A549 (cell line): ENCODE results near the gene C19orf67.

Experiments
- BHLHE40 ChIP-seq: IDR thresholded peaks from 2 replicates; pipeline ENCODE4 v1.6.1; 2012; ENCODE audit warnings: low read depth, low read length, inconsistent platforms
- CEBPB ChIP-seq, 2 experiments: fragments of >200 bp in 1 of 2; sonication (Bioruptor Twin) in 1 of 2; formaldehyde crosslinking in 1 of 2; IDR thresholded peaks; 2 replicates each; pipeline ENCODE4 v1.6.1; 2012 to 2016
- CHD4 ChIP-seq: fragments of 200-600 bp; sonication (generic); IDR thresholded peaks from 2 replicates; pipeline ENCODE4 v1.6.1; 2016; ENCODE audit warnings: antibody characterized with exemption, mild to moderate bottlenecking, borderline replicate concordance
- JUNB ChIP-seq: fragments of >200 bp; sonication (Bioruptor Twin); formaldehyde crosslinking; IDR thresholded peaks from 2 replicates; pipeline ENCODE4 v1.6.1; 2016
- MAX ChIP-seq: IDR thresholded peaks from 2 replicates; pipeline ENCODE4 v1.6.1; 2012
- MYC ChIP-seq: IDR thresholded peaks from 2 replicates; pipeline ENCODE4 v1.6.1; 2012; ENCODE audit warnings: mild to moderate bottlenecking, inconsistent platforms, low read length, improper control_type of control experiment, borderline replicate concordance
- POLR2A ChIP-seq: IDR thresholded peaks from 2 replicates; pipeline ENCODE4 v1.6.1; 2012; ENCODE audit warnings: mild to moderate bottlenecking, low read length
- POLR2AphosphoS2 ChIP-seq: conservative IDR thresholded peaks from 2 replicates; pipeline ENCODE4 v1.6.1; 2012; ENCODE audit warnings: low read length, improper control_type of control experiment, inconsistent platforms
- RAD21 ChIP-seq, 2 experiments: fragments of >200 bp in 1 of 2; sonication (Bioruptor Twin) in 1 of 2; formaldehyde crosslinking in 1 of 2; IDR thresholded peaks in 1 of 2; conservative IDR thresholded peaks in 1 of 2; 2 replicates in 1 of 2; 3 replicates in 1 of 2; pipeline ENCODE4 v1.6.1; 2012 to 2018; ENCODE audit warnings: inconsistent platforms in 1 of 2
- RNF2 ChIP-seq: fragments of 200-600 bp; sonication (generic); IDR thresholded peaks from 2 replicates; pipeline ENCODE4 v1.6.1; 2016; ENCODE audit warnings: low read depth, mild to moderate bottlenecking, antibody characterized with exemption, moderate library complexity, borderline replicate concordance
- TF ChIP-seq, protein P1 (sequence below): fragments of 200-600 bp; sonication (generic); IDR thresholded peaks from 2 replicates; pipeline ENCODE4 v1.6.1; 2016; ENCODE audit warnings: antibody characterized with exemption, mild to moderate bottlenecking, moderate library complexity
- TF ChIP-seq, protein P2 (sequence below): fragments of >200 bp; sonication (Bioruptor Twin); formaldehyde crosslinking; IDR thresholded peaks from 3 replicates; pipeline ENCODE4 v1.5.1; 2016
- TF ChIP-seq, protein P3 (sequence below): fragments of >200 bp; sonication (Bioruptor Twin); formaldehyde crosslinking; IDR thresholded peaks from 3 replicates; pipeline ENCODE4 v1.6.1; 2016
- TF ChIP-seq, protein P4 (sequence below): fragments of 450-650 bp; IDR thresholded peaks from 2 replicates; pipeline ENCODE4 v1.6.1; 2014; ENCODE audit warnings: antibody characterized with exemption

- TF ChIP-seq JUNB, result no peak
- TF ChIP-seq, protein P1, sequence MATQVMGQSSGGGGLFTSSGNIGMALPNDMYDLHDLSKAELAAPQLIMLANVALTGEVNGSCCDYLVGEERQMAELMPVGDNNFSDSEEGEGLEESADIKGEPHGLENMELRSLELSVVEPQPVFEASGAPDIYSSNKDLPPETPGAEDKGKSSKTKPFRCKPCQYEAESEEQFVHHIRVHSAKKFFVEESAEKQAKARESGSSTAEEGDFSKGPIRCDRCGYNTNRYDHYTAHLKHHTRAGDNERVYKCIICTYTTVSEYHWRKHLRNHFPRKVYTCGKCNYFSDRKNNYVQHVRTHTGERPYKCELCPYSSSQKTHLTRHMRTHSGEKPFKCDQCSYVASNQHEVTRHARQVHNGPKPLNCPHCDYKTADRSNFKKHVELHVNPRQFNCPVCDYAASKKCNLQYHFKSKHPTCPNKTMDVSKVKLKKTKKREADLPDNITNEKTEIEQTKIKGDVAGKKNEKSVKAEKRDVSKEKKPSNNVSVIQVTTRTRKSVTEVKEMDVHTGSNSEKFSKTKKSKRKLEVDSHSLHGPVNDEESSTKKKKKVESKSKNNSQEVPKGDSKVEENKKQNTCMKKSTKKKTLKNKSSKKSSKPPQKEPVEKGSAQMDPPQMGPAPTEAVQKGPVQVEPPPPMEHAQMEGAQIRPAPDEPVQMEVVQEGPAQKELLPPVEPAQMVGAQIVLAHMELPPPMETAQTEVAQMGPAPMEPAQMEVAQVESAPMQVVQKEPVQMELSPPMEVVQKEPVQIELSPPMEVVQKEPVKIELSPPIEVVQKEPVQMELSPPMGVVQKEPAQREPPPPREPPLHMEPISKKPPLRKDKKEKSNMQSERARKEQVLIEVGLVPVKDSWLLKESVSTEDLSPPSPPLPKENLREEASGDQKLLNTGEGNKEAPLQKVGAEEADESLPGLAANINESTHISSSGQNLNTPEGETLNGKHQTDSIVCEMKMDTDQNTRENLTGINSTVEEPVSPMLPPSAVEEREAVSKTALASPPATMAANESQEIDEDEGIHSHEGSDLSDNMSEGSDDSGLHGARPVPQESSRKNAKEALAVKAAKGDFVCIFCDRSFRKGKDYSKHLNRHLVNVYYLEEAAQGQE, result no peak
- peak; percentile 30 to 80; a peak in 3 of 4 replicates for TF ChIP-seq CEBPB (IDR thresholded peaks at IDR 0.05)
- TF ChIP-seq, protein P2, sequence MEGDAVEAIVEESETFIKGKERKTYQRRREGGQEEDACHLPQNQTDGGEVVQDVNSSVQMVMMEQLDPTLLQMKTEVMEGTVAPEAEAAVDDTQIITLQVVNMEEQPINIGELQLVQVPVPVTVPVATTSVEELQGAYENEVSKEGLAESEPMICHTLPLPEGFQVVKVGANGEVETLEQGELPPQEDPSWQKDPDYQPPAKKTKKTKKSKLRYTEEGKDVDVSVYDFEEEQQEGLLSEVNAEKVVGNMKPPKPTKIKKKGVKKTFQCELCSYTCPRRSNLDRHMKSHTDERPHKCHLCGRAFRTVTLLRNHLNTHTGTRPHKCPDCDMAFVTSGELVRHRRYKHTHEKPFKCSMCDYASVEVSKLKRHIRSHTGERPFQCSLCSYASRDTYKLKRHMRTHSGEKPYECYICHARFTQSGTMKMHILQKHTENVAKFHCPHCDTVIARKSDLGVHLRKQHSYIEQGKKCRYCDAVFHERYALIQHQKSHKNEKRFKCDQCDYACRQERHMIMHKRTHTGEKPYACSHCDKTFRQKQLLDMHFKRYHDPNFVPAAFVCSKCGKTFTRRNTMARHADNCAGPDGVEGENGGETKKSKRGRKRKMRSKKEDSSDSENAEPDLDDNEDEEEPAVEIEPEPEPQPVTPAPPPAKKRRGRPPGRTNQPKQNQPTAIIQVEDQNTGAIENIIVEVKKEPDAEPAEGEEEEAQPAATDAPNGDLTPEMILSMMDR, result no peak
- TF ChIP-seq, protein P3, sequence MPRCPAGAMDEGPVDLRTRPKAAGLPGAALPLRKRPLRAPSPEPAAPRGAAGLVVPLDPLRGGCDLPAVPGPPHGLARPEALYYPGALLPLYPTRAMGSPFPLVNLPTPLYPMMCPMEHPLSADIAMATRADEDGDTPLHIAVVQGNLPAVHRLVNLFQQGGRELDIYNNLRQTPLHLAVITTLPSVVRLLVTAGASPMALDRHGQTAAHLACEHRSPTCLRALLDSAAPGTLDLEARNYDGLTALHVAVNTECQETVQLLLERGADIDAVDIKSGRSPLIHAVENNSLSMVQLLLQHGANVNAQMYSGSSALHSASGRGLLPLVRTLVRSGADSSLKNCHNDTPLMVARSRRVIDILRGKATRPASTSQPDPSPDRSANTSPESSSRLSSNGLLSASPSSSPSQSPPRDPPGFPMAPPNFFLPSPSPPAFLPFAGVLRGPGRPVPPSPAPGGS, result no peak
- TF ChIP-seq, protein P4, sequence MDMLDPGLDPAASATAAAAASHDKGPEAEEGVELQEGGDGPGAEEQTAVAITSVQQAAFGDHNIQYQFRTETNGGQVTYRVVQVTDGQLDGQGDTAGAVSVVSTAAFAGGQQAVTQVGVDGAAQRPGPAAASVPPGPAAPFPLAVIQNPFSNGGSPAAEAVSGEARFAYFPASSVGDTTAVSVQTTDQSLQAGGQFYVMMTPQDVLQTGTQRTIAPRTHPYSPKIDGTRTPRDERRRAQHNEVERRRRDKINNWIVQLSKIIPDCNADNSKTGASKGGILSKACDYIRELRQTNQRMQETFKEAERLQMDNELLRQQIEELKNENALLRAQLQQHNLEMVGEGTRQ, result no peak
- TF ChIP-seq RNF2, result no peak
- no peak for TF ChIP-seq POLR2A
- TF ChIP-seq POLR2AphosphoS2, result no peak
- no peak for TF ChIP-seq MAX
- no peak for TF ChIP-seq RAD21 (conservative IDR thresholded peaks at IDR 0.05 in 1 of 2, IDR thresholded peaks at IDR 0.05 in 1 of 2)
- no peak for TF ChIP-seq CHD4
- TF ChIP-seq BHLHE40, result no peak
- no peak for TF ChIP-seq MYC
Measured at GRCh38 chr19:14056741-14057356, 28.7 kb downstream of the C19orf67 start.
